GM23338 (cell line): ENCODE data around the gene MITD1.

Experiments
- CREB1 ChIP-seq: fragments of 250-450 bp; sonication (Bioruptor Pico); IDR thresholded peaks from 2 replicates; pipeline ENCODE4 v1.5.0; 2020; ENCODE audit warnings: low read depth, mild to moderate bottlenecking, moderate library complexity
- CTCF ChIP-seq, 2 experiments: fragments of 200-600 bp in 1 of 2; sonication (generic) in 1 of 2; conservative IDR thresholded peaks; 2 replicates each; pipeline versions ENCODE4 v1.5.1 to v1.6.1; 2016 to 2017; ENCODE audit warnings: antibody characterized with exemption in 2 of 2, low read depth in 2 of 2, mild to moderate bottlenecking in 2 of 2, moderate library complexity in 1 of 2
- EZH2 ChIP-seq: fragments of 200-600 bp; sonication (generic); IDR thresholded peaks from one replicate; pipeline ENCODE4 v1.8.0; 2017; ENCODE audit warnings: antibody characterized with exemption, mild to moderate bottlenecking, low read depth; ENCODE audit not compliant: unreplicated experiment
- POLR2AphosphoS5 ChIP-seq: IDR thresholded peaks from 2 replicates; pipeline ENCODE4 v1.6.1; 2016; ENCODE audit warnings: antibody characterized with exemption, low read depth

GRCh38 chr2:99139003-99139402 is 41.9 kb downstream of the MITD1 start:
- no peak for TF ChIP-seq POLR2AphosphoS5
- no peak for TF ChIP-seq CTCF (conservative IDR thresholded peaks at IDR 0.05; ENCODE audit: low read depth in 2 of 2)
- TF ChIP-seq CREB1 (CRISPR knock-in tag) = no peak
- TF ChIP-seq EZH2 = no peak
